IMR-90 (cell line): ENCODE results near the gene CDC6. TPM values are rescaled to one million over a fixed set of nuclear protein-coding genes. Genes with fewer than 3 reads are reported as not detected.

Source experiments
- ATAC-seq: fragments of 200-7000 bp; cut with Tn5 transposase; 2 replicates; pipeline ENCODE4 v1.9.1; 2020; ENCODE audit warnings: low read depth, mild to moderate bottlenecking, moderate library complexity
- BruUV-seq: library from RNA; stranded (reverse); fragments of 400-500 nt; replicated peaks from 2 replicates; lab custom pipeline; 2021; lab: Mats Ljungman, UMichigan
- CTCF ChIA-PET: fragments of 300-600 bp; formaldehyde crosslinking; extraction: SDS; loops from one replicate; lab custom pipeline; 2021; ENCODE audit warnings: antibody characterized with exemption; lab: Yijun Ruan, JAX
- POLR2A ChIA-PET: fragments of 300-600 bp; sonication (Branson Sonifier 250); formaldehyde crosslinking; loops from one replicate; lab custom pipeline; 2022; ENCODE audit warnings: antibody characterized with exemption; ENCODE audit not compliant: unreplicated experiment; lab: Charles Lee
- DNase-seq: peaks from one replicate; pipeline ENCODE4 v3.0.0; 2013
- H2AFZ ChIP-seq: replicated peaks from 2 replicates; pipeline ENCODE3; 2013; ENCODE audit warnings: low read length, mild to moderate bottlenecking; ENCODE audit not compliant: poor library complexity
- H2AK5ac ChIP-seq: 2 replicates; pipeline ENCODE4 v1.6.1; 2013; ENCODE audit warnings: low read depth, low read length, inconsistent platforms
- H2AK9ac ChIP-seq: replicated peaks from 2 replicates; pipeline ENCODE3; 2013; ENCODE audit warnings: mild to moderate bottlenecking, low read depth, low read length, moderate library complexity; ENCODE audit not compliant: poor library complexity
- H2BK120ac ChIP-seq: 2 replicates; pipeline ENCODE4 v1.6.1; 2013; ENCODE audit warnings: low read depth, low read length, inconsistent platforms
- H2BK15ac ChIP-seq: 3 replicates; pipeline ENCODE4 v1.6.1; 2013; ENCODE audit warnings: low read depth, low read length, inconsistent platforms
- H2BK20ac ChIP-seq: 2 replicates; pipeline ENCODE4 v1.6.1; 2013; ENCODE audit warnings: low read depth, mild to moderate bottlenecking, inconsistent platforms, low read length, moderate library complexity
- H2BK5ac ChIP-seq: 2 replicates; pipeline ENCODE4 v1.6.1; 2013; ENCODE audit warnings: mild to moderate bottlenecking, low read depth, low read length, inconsistent platforms; ENCODE audit not compliant: poor library complexity, severe bottlenecking
- H3K14ac ChIP-seq: replicated peaks from 2 replicates; pipeline ENCODE4 v1.6.1; 2013; ENCODE audit warnings: low read depth, low read length, inconsistent platforms
- H3K18ac ChIP-seq: 2 replicates; pipeline ENCODE4 v1.6.1; 2013; ENCODE audit warnings: low read depth, low read length, control low read depth
- H3K23ac ChIP-seq: 2 replicates; pipeline ENCODE4 v1.6.1; 2013; ENCODE audit warnings: low read depth, low read length, inconsistent platforms
- H3K27ac ChIP-seq: 2 replicates; pipeline ENCODE4 v1.5.1; 2013; ENCODE audit warnings: mild to moderate bottlenecking, control low read depth, low read length; ENCODE audit not compliant: insufficient read depth
- H3K27me3 ChIP-seq: 2 replicates; pipeline ENCODE4 v1.6.1; 2013; ENCODE audit warnings: low read length; ENCODE audit not compliant: control insufficient read depth, insufficient read depth
- H3K36me3 ChIP-seq: 2 replicates; pipeline ENCODE4 v1.6.1; 2013; ENCODE audit warnings: low read length, mixed read lengths; ENCODE audit not compliant: control insufficient read depth, insufficient read depth
- H3K4ac ChIP-seq: 2 replicates; pipeline ENCODE4 v1.6.1; 2013; ENCODE audit warnings: low read depth, low read length, inconsistent platforms
- H3K4me1 ChIP-seq: 2 replicates; pipeline ENCODE4 v1.6.1; 2013; ENCODE audit warnings: low read length, mixed read lengths; ENCODE audit not compliant: control insufficient read depth, insufficient read depth
- H3K4me2 ChIP-seq: 2 replicates; pipeline ENCODE4 v1.6.1; 2013; ENCODE audit warnings: low read depth, mild to moderate bottlenecking, control low read depth, low read length, moderate library complexity
- H3K4me3 ChIP-seq: 2 replicates; pipeline ENCODE4 v1.5.1; 2013; ENCODE audit warnings: low read depth, mild to moderate bottlenecking, control low read depth, low read length, moderate library complexity; ENCODE audit not compliant: insufficient read depth
- H3K56ac ChIP-seq: 2 replicates; pipeline ENCODE4 v1.6.1; 2013; ENCODE audit warnings: low read length, inconsistent platforms; ENCODE audit not compliant: insufficient read depth; ENCODE audit errors: extremely low read depth
- H3K79me1 ChIP-seq, 2 experiments: 2 replicates each; pipeline ENCODE4 v1.6.1; 2013; ENCODE audit warnings: low read length in 2 of 2, inconsistent platforms in 1 of 2, low read depth in 1 of 2
- H3K9ac ChIP-seq: 2 replicates; pipeline ENCODE4 v1.6.1; 2013; ENCODE audit warnings: low read depth, low read length, control low read depth
- H3K9me1 ChIP-seq: 2 replicates; pipeline ENCODE4 v1.6.1; 2013; ENCODE audit warnings: low read length, inconsistent platforms; ENCODE audit not compliant: insufficient read depth
- H3K9me3 ChIP-seq: 2 replicates; pipeline ENCODE4 v1.6.1; 2013; ENCODE audit warnings: low read length; ENCODE audit not compliant: control insufficient read depth, insufficient read depth
- H4K20me1 ChIP-seq: 2 replicates; pipeline ENCODE4 v1.6.1; 2013; ENCODE audit warnings: low read length, inconsistent platforms; ENCODE audit not compliant: insufficient read depth
- H4K5ac ChIP-seq: 2 replicates; pipeline ENCODE4 v1.6.1; 2013; ENCODE audit warnings: mild to moderate bottlenecking, low read depth, low read length, control low read depth
- H4K8ac ChIP-seq, 2 experiments: 2 replicates each; pipeline ENCODE4 v1.6.1; 2013; ENCODE audit warnings: low read depth in 2 of 2, low read length in 2 of 2, control low read depth in 1 of 2, inconsistent platforms in 1 of 2
- H4K91ac ChIP-seq: 2 replicates; pipeline ENCODE4 v1.6.1; 2013; ENCODE audit warnings: low read depth, low read length, inconsistent platforms; ENCODE audit not compliant: insufficient read depth
- BHLHE40 ChIP-seq: fragments of 150-350 bp; IDR thresholded peaks from 2 replicates; pipeline ENCODE4 v1.6.1; 2016; ENCODE audit warnings: mild to moderate bottlenecking, low read depth, low read length
- CEBPB ChIP-seq: IDR thresholded peaks from 2 replicates; pipeline ENCODE4 v1.6.1; 2012; ENCODE audit warnings: low read depth, low read length, improper control_type of control experiment
- CTCF ChIP-seq: conservative IDR thresholded peaks from 2 replicates; pipeline ENCODE4 v1.5.1; 2012; ENCODE audit warnings: mild to moderate bottlenecking, low read depth, low read length, improper control_type of control experiment
- FOS ChIP-seq: fragments of 150-350 bp; IDR thresholded peaks from 2 replicates; pipeline ENCODE4 v1.6.1; 2016; ENCODE audit warnings: low read depth, low read length
- MAFK ChIP-seq: IDR thresholded peaks from 2 replicates; pipeline ENCODE4 v1.6.1; 2012; ENCODE audit warnings: low read depth, low read length, improper control_type of control experiment
- MAZ ChIP-seq: IDR thresholded peaks from 2 replicates; pipeline ENCODE4 v1.6.1; 2012; ENCODE audit warnings: low read depth, mild to moderate bottlenecking, low read length, improper control_type of control experiment, moderate library complexity, borderline replicate concordance
- NFE2L2 ChIP-seq: fragments of 150-350 bp; IDR thresholded peaks from 2 replicates; pipeline ENCODE4 v1.6.1; 2016; ENCODE audit warnings: low read depth, mild to moderate bottlenecking, low read length
- RAD21 ChIP-seq: IDR thresholded peaks from 2 replicates; pipeline ENCODE4 v1.6.1; 2012; ENCODE audit warnings: low read length, improper control_type of control experiment
- RCOR1 ChIP-seq: IDR thresholded peaks from 2 replicates; pipeline ENCODE4 v1.6.1; 2012; ENCODE audit warnings: mild to moderate bottlenecking, low read length, improper control_type of control experiment; ENCODE audit not compliant: insufficient replicate concordance
- USF2 ChIP-seq: fragments of 150-350 bp; IDR thresholded peaks from 2 replicates; pipeline ENCODE4 v1.6.1; 2017; ENCODE audit warnings: mild to moderate bottlenecking, antibody characterized with exemption, low read length, low read depth
- WGBS, 2 experiments: methylation state at CpG; one replicate each; pipeline versions ENCODE4 v1.1.5 to v1.1.7; 2013; ENCODE audit warnings: missing lambda C conversion rate in 2 of 2; ENCODE audit not compliant: insufficient read length in 1 of 2; ENCODE audit errors: extremely low coverage in 2 of 2; 5-methylcytosine and 5-hydroxymethylcytosine counted together
- dilution Hi-C: fragments of 300-500 bp; cut with HindIII; formaldehyde crosslinking; loops from one replicate; pipeline ENCODE4 v1.14.3; 2018; ENCODE audit warnings: low sequenced_read_pairs; ENCODE audit not compliant: unreplicated experiment
- in situ Hi-C: fragments of 300-500 bp; cut with MboI; formaldehyde crosslinking; loops from 3 replicates; pipeline ENCODE4 v1.14.3; 2019; ENCODE audit warnings: low sequenced_read_pairs, inconsistent platforms, mixed read lengths
- intact Hi-C: fragments of 100-400 bp; cut with micrococcal nuclease; formaldehyde crosslinking; loops from 2 replicates; pipeline ENCODE4 v1.10.0; 2022
- polyA plus RNA-seq, 3 experiments: library from polyadenylated mRNA; depleted of rRNA; stranded (reverse); fragments of >200 nt; gene quantifications; 2 replicates each; pipeline ENCODE4 v1.2.3, GENCODE V29; 2012; ENCODE audit warnings: low replicate concordance in 1 of 3
- total RNA-seq: library from RNA; depleted of rRNA; stranded (reverse); fragments of >200 nt; gene quantifications from 2 replicates; pipeline ENCODE4 v1.2.3, GENCODE V29; 2012
- TF ChIP-seq, protein P1 (sequence below): fragments of 150-350 bp; IDR thresholded peaks from 2 replicates; pipeline ENCODE4 v1.6.1; 2016; ENCODE audit warnings: low read depth, mild to moderate bottlenecking, low read length, moderate library complexity, borderline replicate concordance

CDC6 gene
- total and polyA plus RNA-seq, 2 of the 4 experiments (the other 2 are of a cell fraction), result 15.3 to 25.6 TPM

- no peaks in the 10 kb centered on the region for H3K27me3 ChIP-seq
- DNase-seq, result no peak
- H3K18ac ChIP-seq, result no peak overlapping the region
- no peak overlapping the region for H2BK20ac ChIP-seq
- no peak for TF ChIP-seq BHLHE40
- no peak for TF ChIP-seq FOS
- no peak for TF ChIP-seq RCOR1
- TF ChIP-seq MAZ, result no peak
- no peak for TF ChIP-seq CEBPB
- TF ChIP-seq, protein P1, sequence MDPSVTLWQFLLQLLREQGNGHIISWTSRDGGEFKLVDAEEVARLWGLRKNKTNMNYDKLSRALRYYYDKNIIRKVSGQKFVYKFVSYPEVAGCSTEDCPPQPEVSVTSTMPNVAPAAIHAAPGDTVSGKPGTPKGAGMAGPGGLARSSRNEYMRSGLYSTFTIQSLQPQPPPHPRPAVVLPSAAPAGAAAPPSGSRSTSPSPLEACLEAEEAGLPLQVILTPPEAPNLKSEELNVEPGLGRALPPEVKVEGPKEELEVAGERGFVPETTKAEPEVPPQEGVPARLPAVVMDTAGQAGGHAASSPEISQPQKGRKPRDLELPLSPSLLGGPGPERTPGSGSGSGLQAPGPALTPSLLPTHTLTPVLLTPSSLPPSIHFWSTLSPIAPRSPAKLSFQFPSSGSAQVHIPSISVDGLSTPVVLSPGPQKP, result no peak
- TF ChIP-seq USF2, result no peak
- no peak for TF ChIP-seq CTCF
- no peak for TF ChIP-seq RAD21
- no peak for TF ChIP-seq NFE2L2
- TF ChIP-seq MAFK, result no peak
- ChIA-PET CTCF (interaction anchor here (1.0 kb wide), 1 partner anchor 71 kb away, joined by 3 read pairs; no protein-coding TSS in a partner anchor), POLR2A (no interaction called here)
- intact Hi-C loops (loop anchor here (10.0 kb wide), 1 partner anchor 49 kb away; no protein-coding TSS in a partner anchor), in situ Hi-C loops (loop anchor here (5.0 kb wide), 1 partner anchor 51 kb away; no protein-coding TSS in a partner anchor), dilution Hi-C loops (no loop called here)
- no TSS peak for BruUV-seq
- H3K4me3 ChIP-seq, result no peak overlapping the region
- H2AK9ac ChIP-seq, result no peak overlapping the region
- no peak overlapping the region for H4K5ac ChIP-seq
- H4K8ac ChIP-seq, result no peak overlapping the region
- H3K36me3 ChIP-seq, result peaks cover 12% of the 10 kb centered on the region
- H4K20me1 ChIP-seq, result peaks cover 19% of the 10 kb centered on the region
- H3K56ac ChIP-seq, result no peak overlapping the region
- 0 out of 2 replicates have a peak, but pooled peaks cover 3% of the 10 kb centered on the region for H3K4me1 ChIP-seq
- no peak overlapping the region for H3K14ac ChIP-seq
- H3K9ac ChIP-seq, result no peak overlapping the region
- WGBS, 2 experiments, result no CpG with 5 or more reads among the region's 3 CpGs
- H2BK120ac ChIP-seq, result no peak overlapping the region
- no peak overlapping the region for H2BK5ac ChIP-seq
- no peak overlapping the region for H3K4ac ChIP-seq
- H3K9me1 ChIP-seq, result peaks cover 13% of the 10 kb centered on the region; the same call in 1 of the 2 replicates
- H3K4me2 ChIP-seq, result no peak overlapping the region
- no peak overlapping the region for H2AFZ ChIP-seq
- H3K9me3 ChIP-seq, result no peaks in the 10 kb centered on the region
- ATAC-seq, result no peak
- no peak overlapping the region for H2AK5ac ChIP-seq
- H3K27ac ChIP-seq, result no peak overlapping the region
- H4K91ac ChIP-seq, result no peak overlapping the region
- no peak overlapping the region for H2BK15ac ChIP-seq
- H3K23ac ChIP-seq, result no peak overlapping the region
- peaks cover 35 to 55% of the 10 kb centered on the region in 2 experiments for H3K79me1 ChIP-seq
Measured at GRCh38 chr17:40253565-40253964, 34.1 kb upstream of the CDC6 start.
